ENCODE results near the gene IZUMO1R. TPM values are rescaled to one million over a fixed set of nuclear protein-coding genes. Genes with fewer than 3 reads are reported as not detected.

Gene IZUMO1R
- total and polyA plus RNA-seq, 2 of the 4 experiments (the other 2 are of a cell fraction), result not detected

Other genes with a start within 250 kb of the IZUMO1R start
- 70.3 and 70.8 TPM in 2 replicates for gene PANX1, start 175.7 kb upstream of the IZUMO1R start, total RNA-seq (2012; rRNA removed)
- gene PANX1, start 175.7 kb upstream of the IZUMO1R start, polyA plus RNA-seq (2012; rRNA removed), result 26.3 and 29.8 TPM in 2 replicates
- gene GPR83, start 96.8 kb downstream of the IZUMO1R start, total RNA-seq (2012; rRNA removed), result under 0.01 TPM in 2 replicates
- 0.03 and 0.07 TPM in 2 replicates for gene GPR83, start 96.8 kb downstream of the IZUMO1R start, polyA plus RNA-seq (2012; rRNA removed)
- gene MRE11, start 189.3 kb downstream of the IZUMO1R start, total RNA-seq (2012; rRNA removed), result 15.6 and 22.2 TPM in 2 replicates
- gene MRE11, start 189.3 kb downstream of the IZUMO1R start, polyA plus RNA-seq (2012; rRNA removed), result 7.6 and 9.0 TPM in 2 replicates
- 10.4 and 15.8 TPM in 2 replicates for gene ANKRD49, start 189.4 kb downstream of the IZUMO1R start, total RNA-seq (2012; rRNA removed)
- 6.5 and 7.2 TPM in 2 replicates for gene ANKRD49, start 189.4 kb downstream of the IZUMO1R start, polyA plus RNA-seq (2012; rRNA removed)
- gene C11orf97, start 207.9 kb downstream of the IZUMO1R start, total RNA-seq (2012; rRNA removed), result not detected in 2 replicates
- gene C11orf97, start 207.9 kb downstream of the IZUMO1R start, polyA plus RNA-seq (2012; rRNA removed), result not detected in 2 replicates
- gene FUT4, start 239.3 kb downstream of the IZUMO1R start, total RNA-seq (2012; rRNA removed), result 2.2 and 3.1 TPM in 2 replicates
- 2.4 TPM in 2 replicates for gene FUT4, start 239.3 kb downstream of the IZUMO1R start, polyA plus RNA-seq (2012; rRNA removed)

All from IMR-90 (cell line).